Glutamatergic neuron (in vitro differentiated cells): ENCODE measurements around the gene WDFY4. TPM values are rescaled to one million over a fixed set of nuclear protein-coding genes. Genes with fewer than 3 reads are reported as not detected.

ENCODE experiments used
- DNase-seq: peaks from one replicate; pipeline ENCODE4 v3.0.0; 2022
- H3K27ac Mint-ChIP-seq: one replicate; pipeline ENCODE4 v1.8.0; 2020; ENCODE audit warnings: mild to moderate bottlenecking, mixed read lengths, inconsistent platforms; ENCODE audit not compliant: unreplicated experiment
- H3K27me3 Mint-ChIP-seq: one replicate; pipeline ENCODE4 v1.8.0; 2020; ENCODE audit warnings: mild to moderate bottlenecking, moderate library complexity, mixed read lengths, inconsistent platforms; ENCODE audit not compliant: unreplicated experiment
- H3K36me3 Mint-ChIP-seq: one replicate; pipeline ENCODE4 v1.8.0; 2020; ENCODE audit warnings: mild to moderate bottlenecking, mixed read lengths, inconsistent platforms; ENCODE audit not compliant: unreplicated experiment
- H3K4me1 Mint-ChIP-seq: one replicate; pipeline ENCODE4 v1.8.0; 2020; ENCODE audit warnings: mild to moderate bottlenecking, low read depth, mixed read lengths, inconsistent platforms; ENCODE audit not compliant: unreplicated experiment
- H3K4me3 Mint-ChIP-seq: one replicate; pipeline ENCODE4 v1.8.0; 2020; ENCODE audit warnings: mild to moderate bottlenecking, mixed read lengths, inconsistent platforms; ENCODE audit not compliant: unreplicated experiment
- H3K9me3 Mint-ChIP-seq: one replicate; pipeline ENCODE4 v1.8.0; 2020; ENCODE audit warnings: mild to moderate bottlenecking, moderate library complexity, mixed read lengths, inconsistent platforms; ENCODE audit not compliant: unreplicated experiment
- total RNA-seq: library from RNA; stranded (reverse); fragmentation: NEBNext Ultra II Directional; extraction: Animal tissue kit (Norgen Biotek cat#: 25700); gene quantifications from one replicate; pipeline ENCODE4 v1.2.1, GENCODE V29; 2021; ENCODE audit not compliant: unreplicated experiment
- TF ChIP-seq, protein P1 (sequence below): fragments of 200-600 bp; sonication (generic); IDR thresholded peaks from one replicate; pipeline ENCODE4 v1.5.0; 2021; ENCODE audit not compliant: partially characterized antibody, unreplicated experiment

The WDFY4 gene
- total RNA-seq, 1 donor from 2014 or later: not detected

DNA sequence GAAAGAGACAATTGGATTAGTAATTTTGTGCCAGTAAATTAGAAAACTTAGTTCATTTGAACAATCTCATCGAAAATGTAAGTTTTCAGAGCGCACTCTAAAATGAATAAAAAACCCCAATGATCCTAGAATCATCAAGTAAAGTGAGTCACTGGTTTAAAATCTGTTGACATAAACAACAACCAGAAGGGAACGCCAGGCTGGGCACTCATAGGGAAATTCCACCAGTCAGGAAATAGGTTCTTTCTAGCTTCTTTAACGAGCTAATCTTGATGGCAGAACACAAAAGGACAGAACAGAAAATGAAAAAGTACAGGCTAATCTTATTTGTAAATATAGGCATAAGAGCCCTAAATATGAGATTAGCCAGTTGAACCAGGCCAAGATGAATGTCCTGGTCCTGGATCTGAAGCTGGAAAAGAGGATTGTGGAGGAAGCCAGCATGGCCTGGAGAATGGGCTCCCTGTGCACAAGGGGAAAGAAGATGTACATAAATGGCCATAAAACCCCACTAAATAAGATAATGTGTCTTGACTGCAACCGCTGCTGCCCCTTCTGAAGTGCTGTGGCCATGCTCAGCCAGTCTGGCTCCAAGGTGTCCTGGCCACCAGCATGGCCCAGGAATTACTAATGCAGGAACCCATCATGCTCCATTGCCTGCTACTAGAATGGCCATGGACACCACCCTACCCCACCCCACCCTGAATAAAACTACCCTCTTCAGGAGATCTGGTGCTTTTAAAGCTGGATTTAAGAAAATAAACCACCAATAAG lies 114.0 kb downstream of the WDFY4 start:
- H3K36me3 Mint-ChIP-seq: no peaks in the 10 kb centered on the region
- H3K9me3 Mint-ChIP-seq: no peaks in the 10 kb centered on the region
- H3K4me1 Mint-ChIP-seq: no peaks in the 10 kb centered on the region
- H3K27ac Mint-ChIP-seq: no peak overlapping the region
- DNase-seq: no peak
- TF ChIP-seq, protein P1, sequence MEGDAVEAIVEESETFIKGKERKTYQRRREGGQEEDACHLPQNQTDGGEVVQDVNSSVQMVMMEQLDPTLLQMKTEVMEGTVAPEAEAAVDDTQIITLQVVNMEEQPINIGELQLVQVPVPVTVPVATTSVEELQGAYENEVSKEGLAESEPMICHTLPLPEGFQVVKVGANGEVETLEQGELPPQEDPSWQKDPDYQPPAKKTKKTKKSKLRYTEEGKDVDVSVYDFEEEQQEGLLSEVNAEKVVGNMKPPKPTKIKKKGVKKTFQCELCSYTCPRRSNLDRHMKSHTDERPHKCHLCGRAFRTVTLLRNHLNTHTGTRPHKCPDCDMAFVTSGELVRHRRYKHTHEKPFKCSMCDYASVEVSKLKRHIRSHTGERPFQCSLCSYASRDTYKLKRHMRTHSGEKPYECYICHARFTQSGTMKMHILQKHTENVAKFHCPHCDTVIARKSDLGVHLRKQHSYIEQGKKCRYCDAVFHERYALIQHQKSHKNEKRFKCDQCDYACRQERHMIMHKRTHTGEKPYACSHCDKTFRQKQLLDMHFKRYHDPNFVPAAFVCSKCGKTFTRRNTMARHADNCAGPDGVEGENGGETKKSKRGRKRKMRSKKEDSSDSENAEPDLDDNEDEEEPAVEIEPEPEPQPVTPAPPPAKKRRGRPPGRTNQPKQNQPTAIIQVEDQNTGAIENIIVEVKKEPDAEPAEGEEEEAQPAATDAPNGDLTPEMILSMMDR: no peak
- peaks cover 6% of the 10 kb centered on the region for H3K27me3 Mint-ChIP-seq
- no peak overlapping the region for H3K4me3 Mint-ChIP-seq

DNA sequence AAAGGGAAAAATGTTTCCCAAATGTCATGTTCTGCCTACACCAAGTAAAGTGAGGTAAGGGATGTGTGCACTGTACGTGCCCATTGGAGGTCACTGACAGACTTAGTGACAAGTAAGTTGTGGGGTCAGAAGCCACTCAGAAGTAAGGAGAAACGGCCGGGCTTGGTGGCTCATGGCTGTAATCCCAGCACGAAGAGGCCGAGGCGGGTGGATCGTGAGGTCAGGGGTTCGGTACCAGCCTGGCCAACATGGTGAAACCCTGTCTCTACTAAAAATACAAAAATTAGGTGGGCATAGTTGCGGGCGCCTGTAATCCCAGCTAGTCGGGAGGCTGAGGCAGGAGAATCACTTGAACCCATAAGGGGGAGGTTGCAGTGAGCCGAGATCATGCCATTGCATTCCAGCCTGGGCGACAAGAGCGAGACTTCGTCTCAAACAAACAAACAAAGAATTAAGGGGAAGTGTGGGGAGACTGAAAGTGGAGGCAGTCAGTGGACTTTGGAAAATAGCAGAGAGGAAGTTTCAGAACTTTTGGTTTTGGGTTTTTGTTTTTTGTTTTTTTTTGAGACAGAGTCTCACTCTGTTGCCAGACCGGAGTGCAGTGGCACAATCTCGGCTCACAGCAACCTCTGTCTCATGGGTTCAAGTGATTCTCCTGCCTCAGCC lies 114.8 kb downstream of the WDFY4 start:
- no peak for DNase-seq
- Mint-ChIP-seq H3K4me3 (no peak overlapping the region), H3K27ac (no peak overlapping the region), H3K9me3 (no peaks in the 10 kb centered on the region), H3K4me1 (peaks cover 3% of the 10 kb centered on the region), H3K27me3 (peaks cover 6% of the 10 kb centered on the region), H3K36me3 (no peaks in the 10 kb centered on the region)
- TF ChIP-seq, protein P1: no peak

DNA sequence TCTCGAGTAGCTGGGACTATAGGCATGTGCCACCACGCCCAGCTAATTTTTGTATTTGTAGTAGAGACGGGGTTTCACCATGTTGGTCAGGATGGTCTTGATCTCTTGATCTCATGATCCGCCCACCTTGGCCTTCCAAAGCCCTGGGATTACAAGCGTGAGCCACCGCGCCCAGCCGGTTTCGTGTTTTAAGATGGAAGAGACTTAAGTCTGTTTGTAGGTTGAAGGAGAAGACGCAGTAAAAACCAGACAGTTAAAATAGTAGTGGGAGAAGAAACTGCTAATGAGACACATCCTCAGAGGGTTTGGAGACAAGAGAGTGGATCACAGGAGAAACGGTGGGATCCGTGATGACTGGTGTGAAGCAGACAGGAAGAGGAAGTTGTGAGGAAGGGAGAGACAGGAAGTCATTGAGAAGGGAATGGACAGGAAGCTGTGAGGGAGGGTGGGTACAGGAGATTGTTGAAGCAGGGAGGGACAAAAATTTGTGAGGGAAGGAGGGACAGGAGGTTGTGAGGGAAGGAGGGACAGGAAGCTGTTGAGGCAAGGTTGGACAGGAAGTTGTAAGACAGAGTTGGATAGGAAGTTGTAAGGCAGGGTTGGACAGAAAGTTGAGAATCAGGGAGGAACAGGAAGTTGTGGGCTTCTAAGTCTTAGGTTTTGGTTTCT lies 115.5 kb downstream of the WDFY4 start:
- Mint-ChIP-seq H3K9me3 (no peaks in the 10 kb centered on the region), H3K4me1 (peaks cover 7% of the 10 kb centered on the region), H3K4me3 (no peak overlapping the region), H3K27me3 (peaks cover 6% of the 10 kb centered on the region), H3K27ac (no peak overlapping the region), H3K36me3 (no peaks in the 10 kb centered on the region)
- DNase-seq: no peak
- TF ChIP-seq, protein P1: no peak

DNA sequence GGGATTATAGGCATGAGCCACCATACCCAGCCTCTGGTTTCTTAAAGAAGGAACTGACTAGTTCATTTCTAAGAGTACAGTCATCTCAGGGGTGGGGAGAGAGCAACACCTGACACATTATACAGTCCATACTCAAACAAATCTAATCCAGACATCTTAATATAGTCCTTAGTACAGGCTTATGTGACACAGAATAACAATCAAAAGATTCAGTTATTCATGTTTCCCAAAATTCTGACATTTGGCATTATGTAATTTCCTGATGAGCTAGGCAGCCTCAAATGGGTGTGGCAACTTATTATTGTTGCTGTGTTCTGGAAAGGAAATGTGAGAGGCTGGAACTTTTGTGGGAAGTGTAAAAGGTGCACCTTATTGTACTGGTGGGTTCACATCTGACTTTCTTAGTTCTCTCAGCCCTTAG lies 116.3 kb downstream of the WDFY4 start:
- TF ChIP-seq, protein P1: no peak
- no peak overlapping the region for H3K4me3 Mint-ChIP-seq
- peaks cover 7% of the 10 kb centered on the region for H3K4me1 Mint-ChIP-seq
- DNase-seq: no peak
- peaks cover 6% of the 10 kb centered on the region for H3K27me3 Mint-ChIP-seq
- H3K9me3 Mint-ChIP-seq: no peaks in the 10 kb centered on the region
- no peaks in the 10 kb centered on the region for H3K36me3 Mint-ChIP-seq
- no peak overlapping the region for H3K27ac Mint-ChIP-seq
